ENCODE results near the gene CLDN10. TPM values are rescaled to one million over a fixed set of nuclear protein-coding genes. Genes with fewer than 3 reads are reported as not detected.
A peak's percentile ranks its signal among the peaks of the same experiment; 100 is the strongest.

CLDN10 gene
- total RNA-seq, 1 donor: not detected

GRCh38 chr13:95557013-95557412 is 4.5 kb downstream of the CLDN10 start:
- no peak for DNase-seq (ENCODE audit: insufficient read length, low spot score, missing footprints)
- Histone ChIP-seq H2AFZ (ENCODE audit: low read length) (no peak overlapping the region), H3K36me3 (ENCODE audit: insufficient read depth, low read length) (no peaks in the 10 kb centered on the region), H3K9me3 (ENCODE audit: low read depth, low read length) (no peaks in the 10 kb centered on the region), H4K20me1 (ENCODE audit: insufficient read depth, low read length) (no peaks in the 10 kb centered on the region), H3K4me2 (ENCODE audit: insufficient read depth, low read length) (no peak overlapping the region), H3K4me1 (ENCODE audit: insufficient read depth, low read length) (peaks cover 4% of the 10 kb centered on the region), H3K79me2 (ENCODE audit: insufficient read depth, low read length) (no peaks in the 10 kb centered on the region), H3K4me3 (ENCODE audit: insufficient read depth, low read length) (no peak overlapping the region), H3K27ac (ENCODE audit: low read depth, low read length) (no peak overlapping the region), H3K27me3 (ENCODE audit: insufficient read depth, low read length) (peaks cover 81% of the 10 kb centered on the region)
- no peak for TF ChIP-seq CTCF (IDR thresholded peaks at IDR 0.05; ENCODE audit: extremely low read depth, low read depth, low read length)

- no peaks in the 10 kb centered on the region for H3K9me3 ChIP-seq (ENCODE audit: low read depth, low read length)
- TF ChIP-seq CTCF (IDR thresholded peaks at IDR 0.05; ENCODE audit: extremely low read depth, low read depth, low read length): no peak
- H3K36me3 ChIP-seq (ENCODE audit: insufficient read depth, low read length): no peaks in the 10 kb centered on the region
- H3K27me3 ChIP-seq (ENCODE audit: insufficient read depth, low read length): peaks cover 61% of the 10 kb centered on the region
- H2AFZ ChIP-seq (ENCODE audit: low read length): no peak overlapping the region
- peaks cover 4% of the 10 kb centered on the region for H3K4me1 ChIP-seq (ENCODE audit: insufficient read depth, low read length)
- no peaks in the 10 kb centered on the region for H3K79me2 ChIP-seq (ENCODE audit: insufficient read depth, low read length)
- no peaks in the 10 kb centered on the region for H4K20me1 ChIP-seq (ENCODE audit: insufficient read depth, low read length)
- no peak overlapping the region for H3K27ac ChIP-seq (ENCODE audit: low read depth, low read length)
- no peak overlapping the region for H3K4me2 ChIP-seq (ENCODE audit: insufficient read depth, low read length)
- no peak for DNase-seq (ENCODE audit: insufficient read length, low spot score, missing footprints)
- no peak overlapping the region for H3K4me3 ChIP-seq (ENCODE audit: insufficient read depth, low read length)
Observed at GRCh38 chr13:95559100-95559499, 6.6 kb downstream of the CLDN10 start.

- Histone ChIP-seq H3K4me2 (ENCODE audit: insufficient read depth, low read length) (no peak overlapping the region), H3K9me3 (ENCODE audit: low read depth, low read length) (no peaks in the 10 kb centered on the region), H2AFZ (ENCODE audit: low read length) (no peak overlapping the region), H3K4me1 (ENCODE audit: insufficient read depth, low read length) (peaks cover 10% of the 10 kb centered on the region), H3K79me2 (ENCODE audit: insufficient read depth, low read length) (no peaks in the 10 kb centered on the region), H3K27me3 (ENCODE audit: insufficient read depth, low read length) (peaks cover 50% of the 10 kb centered on the region), H4K20me1 (ENCODE audit: insufficient read depth, low read length) (no peaks in the 10 kb centered on the region), H3K4me3 (ENCODE audit: insufficient read depth, low read length) (no peak overlapping the region), H3K27ac (ENCODE audit: low read depth, low read length) (no peak overlapping the region), H3K36me3 (ENCODE audit: insufficient read depth, low read length) (no peaks in the 10 kb centered on the region)
- no peak for DNase-seq (ENCODE audit: insufficient read length, low spot score, missing footprints)
- TF ChIP-seq CTCF (IDR thresholded peaks at IDR 0.05; ENCODE audit: extremely low read depth, low read depth, low read length): no peak
Observed at GRCh38 chr13:95560387-95560786, 7.9 kb downstream of the CLDN10 start.

- DNase-seq (ENCODE audit: insufficient read length, low spot score, missing footprints): peak; percentile 36
Observed at GRCh38 chr13:95564091-95564490, 11.6 kb downstream of the CLDN10 start.

More at GRCh38 chr13:95564091-95564490, 11.6 kb downstream of the CLDN10 start:
- Histone ChIP-seq H2AFZ (ENCODE audit: low read length) (no peak overlapping the region), H3K4me3 (ENCODE audit: insufficient read depth, low read length) (no peak overlapping the region), H3K4me2 (ENCODE audit: insufficient read depth, low read length) (peak overlapping the region; percentile 62), H3K79me2 (ENCODE audit: insufficient read depth, low read length) (no peaks in the 10 kb centered on the region), H3K36me3 (ENCODE audit: insufficient read depth, low read length) (no peaks in the 10 kb centered on the region), H3K9me3 (ENCODE audit: low read depth, low read length) (no peaks in the 10 kb centered on the region), H3K27ac (ENCODE audit: low read depth, low read length) (no peak overlapping the region), H4K20me1 (ENCODE audit: insufficient read depth, low read length) (no peaks in the 10 kb centered on the region), H3K4me1 (ENCODE audit: insufficient read depth, low read length) (peaks cover 6% of the 10 kb centered on the region), H3K27me3 (ENCODE audit: insufficient read depth, low read length) (peaks cover 21% of the 10 kb centered on the region)
- TF ChIP-seq CTCF (IDR thresholded peaks at IDR 0.05; ENCODE audit: extremely low read depth, low read depth, low read length): peak; percentile 53

Measured in osteoblast (primary cell).